K562 (cell line): ENCODE results near the gene MYRIP.

Source experiments
- CTCF ChIP-seq, 3 experiments: IDR thresholded peaks in 2 of 3; conservative IDR thresholded peaks in 1 of 3; 2 replicates each; pipeline ENCODE4 v1.5.1; 2011 to 2012; ENCODE audit warnings: low read length in 3 of 3, mild to moderate bottlenecking in 3 of 3, control low read depth in 2 of 3, improper control_type of control experiment in 1 of 3, inconsistent platforms in 1 of 3, low read depth in 1 of 3, mixed read lengths in 1 of 3, moderate library complexity in 1 of 3; ENCODE audit not compliant: insufficient read depth in 2 of 3
- ESRRB ChIP-seq: fragments of 250-450 bp; sonication (Bioruptor Pico); IDR thresholded peaks from 2 replicates; pipeline ENCODE4 v1.5.0; 2020; ENCODE audit warnings: mild to moderate bottlenecking, moderate library complexity, borderline replicate concordance
- FOXJ3 ChIP-seq: sonication (generic); formaldehyde crosslinking; IDR thresholded peaks from 2 replicates; pipeline ENCODE4 v1.4.0; 2020; ENCODE audit warnings: mild to moderate bottlenecking, missing genetic modification reagents
- HNRNPL ChIP-seq: fragments of 200-400 bp; formaldehyde crosslinking; IDR thresholded peaks from 2 replicates; pipeline ENCODE4 v1.6.1; 2017; ENCODE audit warnings: low read depth, mild to moderate bottlenecking, low read length
- KDM1A ChIP-seq, 2 experiments: fragments of 450-650 bp; IDR thresholded peaks; 2 replicates each; pipeline ENCODE4 v1.6.1; 2016; ENCODE audit warnings: mild to moderate bottlenecking in 2 of 2
- MYC ChIP-seq, 2 experiments: fragments of 250-450 bp in 1 of 2; sonication (Bioruptor Pico) in 1 of 2; IDR thresholded peaks; 2 replicates each; pipeline versions ENCODE4 v1.5.1 to v1.6.1; 2012 to 2021; ENCODE audit warnings: low read depth in 2 of 2, borderline replicate concordance in 1 of 2, improper control_type of control experiment in 1 of 2, low read length in 1 of 2, mild to moderate bottlenecking in 1 of 2, moderate library complexity in 1 of 2
- POLR2A ChIP-seq: fragments of 450-650 bp; conservative IDR thresholded peaks from 2 replicates; pipeline ENCODE4 v1.6.1; 2016
- RB1 ChIP-seq: fragments of 450-650 bp; IDR thresholded peaks from 2 replicates; pipeline ENCODE4 v1.6.1; 2017; ENCODE audit warnings: low read depth, mild to moderate bottlenecking
- TSHZ1 ChIP-seq: fragments of 250-450 bp; sonication (Bioruptor Pico); IDR thresholded peaks from 2 replicates; pipeline ENCODE4 v1.4.0; 2020; ENCODE audit warnings: mild to moderate bottlenecking, moderate library complexity
- TF ChIP-seq, protein P1 (sequence below): sonication (generic); formaldehyde crosslinking; IDR thresholded peaks from 2 replicates; pipeline ENCODE4 v1.9.0; 2022; ENCODE audit warnings: mild to moderate bottlenecking, missing genetic modification reagents

- TF ChIP-seq ESRRB (no peak), RB1 (no peak), KDM1A (IDR thresholded peaks at IDR 0.05) (no peak), POLR2A (no peak), TSHZ1 (CRISPR knock-in tag) (no peak), MYC (IDR thresholded peaks at IDR 0.05; ENCODE audit: low read depth, low read length) (no peak), MYC (CRISPR knock-in tag; IDR thresholded peaks at IDR 0.05; ENCODE audit: borderline replicate concordance, low read depth) (no peak), FOXJ3 (no peak), HNRNPL (no peak), CTCF (IDR thresholded peaks at IDR 0.05 in 2 of 3, conservative IDR thresholded peaks at IDR 0.05 in 1 of 3; ENCODE audit: insufficient read depth in 2 of 3, low read depth in 1 of 3, low read length in 3 of 3) (no peak)
- TF ChIP-seq, protein P1, sequence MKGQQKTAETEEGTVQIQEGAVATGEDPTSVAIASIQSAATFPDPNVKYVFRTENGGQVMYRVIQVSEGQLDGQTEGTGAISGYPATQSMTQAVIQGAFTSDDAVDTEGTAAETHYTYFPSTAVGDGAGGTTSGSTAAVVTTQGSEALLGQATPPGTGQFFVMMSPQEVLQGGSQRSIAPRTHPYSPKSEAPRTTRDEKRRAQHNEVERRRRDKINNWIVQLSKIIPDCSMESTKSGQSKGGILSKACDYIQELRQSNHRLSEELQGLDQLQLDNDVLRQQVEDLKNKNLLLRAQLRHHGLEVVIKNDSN = no peak
These were observed 287.3 kb downstream of the MYRIP start for GRCh38 chr3:40096661-40097111.
